GM21360 (cell line): Measurements from ENCODE around the gene PLD6.
"Not testable (repeated sequence)": the region's sequence is repeated elsewhere in the genome, so short reads cannot be mapped to it uniquely, and the experiment has no call there.

ENCODE experiments used
- ATAC-seq: cut with Tn5 transposase; IDR thresholded peaks from one replicate; pipeline ENCODE4 v1.9.1; 2021; ENCODE audit warnings: mild to moderate bottlenecking, moderate library complexity; ENCODE audit not compliant: unreplicated experiment

PLD6 gene

DNA sequence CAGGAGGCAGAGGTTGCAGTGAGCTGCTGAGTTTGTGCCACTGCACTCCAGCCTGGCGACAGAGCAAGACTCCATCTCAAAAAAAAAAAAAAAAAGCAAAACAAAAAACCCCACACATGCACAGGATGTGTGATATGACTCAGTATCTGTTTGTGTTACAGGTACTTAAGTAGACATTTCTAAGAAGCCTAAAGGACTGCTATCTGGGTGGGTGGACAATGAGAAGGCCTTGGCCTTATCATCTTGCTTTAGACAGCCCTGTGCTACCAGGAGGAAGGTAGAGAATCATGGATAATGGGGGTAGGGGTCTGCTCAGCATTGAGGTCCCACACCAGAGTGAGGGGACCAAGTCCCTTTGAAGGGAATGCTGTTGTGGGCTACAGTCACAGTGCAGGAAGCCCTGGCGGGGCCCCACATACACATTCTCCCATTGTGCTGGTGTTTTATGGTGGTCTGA lies 26.7 kb downstream of the PLD6 start:
- no peak for ATAC-seq

DNA sequence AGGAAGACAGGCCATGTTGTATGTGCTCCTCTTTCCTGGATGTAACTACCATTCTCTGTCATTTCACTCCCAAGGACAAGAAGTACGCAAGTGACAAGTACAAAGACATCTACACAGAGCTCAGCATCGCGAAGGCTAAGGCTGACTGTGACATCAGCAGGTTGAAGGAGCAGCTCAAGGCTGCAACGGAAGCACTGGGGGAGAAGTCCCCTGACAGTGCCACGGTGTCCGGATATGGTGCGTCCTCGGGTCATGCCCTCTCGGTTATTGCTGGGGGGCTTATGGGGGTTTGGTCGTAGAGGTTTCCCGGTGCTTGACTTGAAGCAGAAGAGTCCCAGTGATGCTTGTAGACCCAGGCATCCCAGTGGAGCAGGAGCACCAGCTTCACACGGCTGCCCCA lies 29.0 kb downstream of the PLD6 start:
- ATAC-seq = no peak

DNA sequence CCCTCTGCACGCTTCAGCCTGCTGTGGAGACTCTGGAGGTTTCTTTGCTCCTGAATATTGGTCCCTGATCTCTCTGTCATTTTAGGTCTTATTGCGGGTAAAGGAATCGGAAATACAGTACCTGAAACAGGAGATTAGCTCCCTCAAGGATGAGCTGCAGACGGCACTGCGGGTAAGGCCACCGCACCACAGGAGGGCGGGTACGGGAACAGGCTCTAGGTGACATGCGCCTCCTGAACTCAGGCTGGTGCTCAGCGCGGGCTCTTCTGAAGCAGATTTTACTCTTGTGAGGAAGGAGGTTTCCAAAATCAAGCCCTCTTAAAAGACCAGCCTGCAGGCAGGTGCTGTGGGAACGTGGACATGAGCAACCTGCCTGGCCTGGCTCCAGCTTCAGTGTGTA lies 29.8 kb downstream of the PLD6 start:
- ATAC-seq = no peak

- ATAC-seq = no peak
Measured at GRCh38 chr17:17175917-17176316, 30.2 kb downstream of the PLD6 start.

DNA sequence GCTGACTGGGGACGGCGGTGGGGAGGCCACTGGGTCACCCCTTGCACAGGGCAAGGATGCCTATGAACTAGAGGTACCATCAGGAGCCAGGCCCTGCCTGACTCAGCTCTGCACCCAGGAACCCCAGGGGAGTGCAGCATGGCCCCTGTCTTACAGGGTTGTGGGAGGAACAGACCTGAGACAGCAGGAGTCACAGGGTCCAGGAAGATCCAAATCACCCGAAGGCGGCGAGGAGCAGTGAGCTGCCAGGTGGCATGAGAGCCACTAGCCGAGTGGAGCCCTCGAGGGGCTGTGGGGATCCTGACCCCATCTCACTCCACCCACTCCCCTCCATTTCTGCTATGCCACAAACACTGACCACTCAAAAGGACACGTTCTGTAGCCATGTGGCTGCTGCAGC lies 30.8 kb downstream of the PLD6 start:
- ATAC-seq = no peak

DNA sequence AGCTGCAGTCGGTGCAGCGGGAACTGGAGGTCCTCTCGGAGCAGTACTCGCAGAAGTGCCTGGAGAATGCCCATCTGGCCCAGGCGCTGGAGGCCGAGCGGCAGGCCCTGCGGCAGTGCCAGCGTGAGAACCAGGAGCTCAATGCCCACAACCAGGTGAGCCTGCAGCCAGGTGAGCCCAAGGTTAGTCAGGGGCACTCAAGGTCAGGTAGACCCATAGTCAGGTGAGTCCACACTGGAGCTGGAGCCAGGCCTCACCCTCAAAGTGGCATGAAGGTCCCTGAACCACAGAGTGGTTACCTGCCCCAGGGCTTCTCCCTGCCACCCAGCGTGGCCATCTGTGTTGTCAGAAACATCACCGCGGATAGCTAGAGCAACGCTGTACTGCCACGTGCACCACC lies 32.2 kb downstream of the PLD6 start:
- no peak for ATAC-seq

GRCh38 chr17:17172990-17173389 lies 33.1 kb downstream of the PLD6 start:
- no peak for ATAC-seq

DNA sequence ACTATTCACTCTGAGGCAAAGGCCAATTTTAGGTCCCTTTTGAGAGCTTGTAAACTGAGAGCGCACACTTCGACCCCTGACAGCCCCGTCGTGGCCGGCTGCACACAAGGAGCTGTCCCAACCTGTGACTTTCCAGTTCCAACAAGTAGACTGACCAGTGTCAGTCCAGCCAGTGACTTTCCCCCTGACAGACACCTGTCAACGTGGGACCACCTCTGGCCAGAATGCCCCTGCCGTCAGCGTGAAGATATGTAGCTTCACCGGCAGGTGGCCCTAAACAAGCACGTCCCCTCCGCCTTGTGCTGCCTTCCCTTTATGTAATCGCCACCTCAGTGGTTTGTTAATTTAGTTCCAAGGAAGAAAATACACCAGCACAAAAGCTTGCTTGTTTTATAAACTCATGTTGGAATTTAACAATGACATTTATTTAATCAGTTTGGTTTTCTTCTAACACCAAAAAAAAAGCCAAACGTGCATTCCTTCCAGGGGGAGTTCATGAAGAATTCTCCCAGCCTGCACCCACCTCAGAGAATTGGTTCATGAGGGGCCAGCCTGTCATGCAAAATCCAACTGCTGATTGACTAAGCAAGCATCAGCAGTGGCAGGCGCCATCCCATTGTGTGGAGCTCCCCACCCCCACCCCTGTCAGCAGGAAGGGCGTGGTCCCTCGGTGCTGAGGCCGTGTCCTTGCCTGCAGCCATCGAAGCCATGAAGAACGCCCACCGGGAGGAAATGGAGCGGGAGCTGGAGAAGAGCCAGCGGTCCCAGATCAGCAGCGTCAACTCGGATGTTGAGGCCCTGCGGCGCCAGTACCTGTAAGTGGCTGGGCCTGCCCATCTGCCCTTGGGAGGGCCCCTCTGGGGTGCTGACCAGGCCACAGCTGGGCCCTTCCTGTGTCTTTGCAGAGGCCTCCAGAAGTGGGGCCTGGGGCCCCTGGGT lies 33.9 kb downstream of the PLD6 start:
- no peak for ATAC-seq

DNA sequence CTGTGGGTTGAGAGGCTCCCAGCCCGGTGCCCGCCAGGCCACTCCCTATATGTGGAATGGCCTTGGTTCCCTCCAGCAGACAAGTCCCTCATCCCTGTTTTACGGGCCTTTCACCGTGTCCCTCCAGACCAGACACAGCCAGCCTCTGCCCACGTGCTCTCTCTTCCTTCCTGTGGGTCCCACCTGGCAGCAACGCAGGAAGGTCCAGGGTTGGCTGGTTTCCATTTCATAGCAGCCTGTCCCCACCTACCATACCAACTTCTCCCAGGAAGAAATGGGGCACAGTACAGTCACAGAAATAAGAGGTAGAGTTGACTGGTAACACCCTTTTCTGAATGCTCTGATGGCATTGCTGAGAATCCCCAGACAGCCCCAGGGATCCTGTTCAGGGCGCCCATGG lies 34.9 kb downstream of the PLD6 start:
- no peak for ATAC-seq

GRCh38 chr17:17170346-17170985 lies 35.7 kb downstream of the PLD6 start:
- no peak for ATAC-seq

- no peak for ATAC-seq
Measured at GRCh38 chr17:17169396-17169795, 36.7 kb downstream of the PLD6 start.

DNA sequence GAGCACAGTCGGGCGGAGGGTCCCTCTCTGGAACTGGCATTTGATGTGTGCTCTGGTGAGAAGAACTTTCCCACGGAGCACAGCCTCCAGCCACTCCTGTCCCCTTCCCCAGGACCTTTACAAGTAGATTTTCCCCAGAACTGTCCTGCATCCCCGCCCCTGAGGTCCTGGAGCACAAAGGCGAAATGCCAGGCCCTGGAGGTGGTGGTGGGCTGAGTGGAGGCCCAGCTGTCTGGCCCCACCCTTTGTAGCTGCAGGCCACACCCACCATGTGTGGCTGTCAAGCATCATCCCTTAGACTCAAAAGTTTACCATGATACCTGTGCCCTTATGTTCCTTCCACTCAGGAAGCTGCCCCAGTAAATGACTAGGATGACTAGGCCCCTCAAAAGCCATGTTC lies 37.7 kb downstream of the PLD6 start:
- no peak for ATAC-seq

DNA sequence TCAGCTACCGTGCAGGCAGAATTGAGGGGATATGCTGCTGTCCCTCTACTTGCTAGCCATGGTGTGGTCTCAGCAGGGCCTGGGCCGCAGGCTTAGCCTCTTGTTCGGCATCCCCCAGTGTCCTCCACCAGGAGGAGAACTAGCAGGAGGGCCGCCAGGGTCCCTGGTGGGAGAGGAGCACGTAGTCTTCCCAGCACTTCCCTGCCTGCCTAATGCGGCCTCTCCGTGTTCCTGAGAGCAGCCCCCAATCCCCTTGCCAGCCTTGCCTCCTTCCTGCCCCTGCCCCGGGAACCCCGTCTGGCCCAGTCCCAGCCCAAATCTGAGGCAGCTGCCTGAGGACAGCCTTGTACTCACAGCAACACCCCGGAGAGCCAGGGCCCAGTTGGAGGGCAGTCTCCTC lies 38.1 kb downstream of the PLD6 start:
- ATAC-seq = no peak

- no peak for ATAC-seq
Measured at GRCh38 chr17:17167356-17167755, 38.8 kb downstream of the PLD6 start.

GRCh38 chr17:17166446-17166845 lies 39.7 kb downstream of the PLD6 start:
- ATAC-seq = no peak

GRCh38 chr17:17165666-17166308 lies 40.3 kb downstream of the PLD6 start:
- no peak for ATAC-seq

DNA sequence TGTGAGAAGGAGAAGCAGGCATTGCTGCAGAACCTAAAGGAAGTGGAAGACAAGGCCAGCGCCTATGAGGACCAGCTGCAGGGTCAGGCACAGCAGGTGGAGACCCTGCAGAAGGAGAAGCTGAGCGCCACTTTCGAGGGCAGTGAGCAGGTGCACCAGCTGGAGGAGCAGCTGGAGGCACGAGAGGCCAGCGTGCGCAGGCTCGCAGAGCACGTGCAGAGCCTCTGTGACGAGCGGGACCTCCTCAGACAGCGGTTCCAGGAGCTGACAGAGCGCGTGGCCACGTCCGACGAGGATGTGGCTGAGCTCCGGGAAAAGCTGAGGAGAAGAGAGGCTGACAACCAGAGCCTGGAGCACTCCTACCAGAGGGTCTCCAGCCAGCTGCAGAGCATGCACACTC lies 41.5 kb downstream of the PLD6 start:
- no peak for ATAC-seq

DNA sequence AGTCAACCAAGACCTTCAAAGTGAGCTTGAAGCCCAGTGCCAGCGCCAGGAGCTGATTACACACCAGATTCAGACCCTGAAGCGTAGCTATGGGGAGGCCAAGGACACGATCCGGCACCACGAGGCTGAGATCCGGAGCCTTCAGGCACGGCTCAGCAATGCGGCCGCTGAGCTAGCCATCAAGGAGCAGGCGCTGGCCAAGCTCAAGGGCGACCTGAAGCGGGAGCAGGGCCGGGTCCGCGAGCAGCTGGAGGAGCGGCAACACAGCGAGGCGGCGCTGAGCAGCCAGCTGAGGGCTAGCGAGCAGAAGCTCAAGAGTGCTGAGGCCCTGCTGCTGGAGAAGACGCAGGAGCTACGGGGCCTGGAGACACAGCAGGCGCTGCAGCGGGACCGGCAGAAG lies 42.0 kb downstream of the PLD6 start:
- no peak for ATAC-seq

- no peak for ATAC-seq
Measured at GRCh38 chr17:17161759-17162158, 44.4 kb downstream of the PLD6 start.

- ATAC-seq = no peak
Measured at GRCh38 chr17:17161121-17161520, 45.0 kb downstream of the PLD6 start.

DNA sequence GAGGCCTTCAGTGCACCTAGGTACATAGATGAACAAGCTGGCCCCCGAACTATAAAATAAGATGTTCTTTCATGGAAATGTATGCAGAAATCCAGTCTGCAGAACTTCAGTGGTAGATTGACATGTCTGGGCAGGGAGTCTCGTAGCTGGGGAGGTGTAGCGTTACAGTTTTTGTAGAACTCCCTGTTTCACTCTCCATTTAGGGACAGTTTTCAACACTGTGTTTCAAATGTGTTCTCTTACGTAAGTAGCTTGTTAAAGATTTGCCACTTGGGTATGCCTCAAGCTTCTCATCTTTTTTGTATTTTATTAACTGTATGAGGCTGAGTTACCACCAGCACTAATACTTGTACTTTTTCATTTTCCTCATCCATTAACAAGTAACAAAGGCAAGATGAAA lies 46.6 kb downstream of the PLD6 start:
- ATAC-seq = no peak

- not testable (repeated sequence) for ATAC-seq
Measured at GRCh38 chr17:17158506-17158905, 47.6 kb downstream of the PLD6 start.
